HG02885 (cell line): ENCODE results near the gene GRB14.
"Not testable (repeated sequence)": the region's sequence is repeated elsewhere in the genome, so short reads cannot be mapped to it uniquely, and the experiment has no call there.

Experiments
- ATAC-seq: cut with Tn5 transposase; IDR thresholded peaks from one replicate; pipeline ENCODE4 v1.9.1; 2021; ENCODE audit warnings: mild to moderate bottlenecking; ENCODE audit not compliant: unreplicated experiment, poor library complexity

Gene GRB14

GRCh38 chr2:164560902-164561301 is 60.4 kb downstream of the GRB14 start:
- no peak for ATAC-seq

DNA sequence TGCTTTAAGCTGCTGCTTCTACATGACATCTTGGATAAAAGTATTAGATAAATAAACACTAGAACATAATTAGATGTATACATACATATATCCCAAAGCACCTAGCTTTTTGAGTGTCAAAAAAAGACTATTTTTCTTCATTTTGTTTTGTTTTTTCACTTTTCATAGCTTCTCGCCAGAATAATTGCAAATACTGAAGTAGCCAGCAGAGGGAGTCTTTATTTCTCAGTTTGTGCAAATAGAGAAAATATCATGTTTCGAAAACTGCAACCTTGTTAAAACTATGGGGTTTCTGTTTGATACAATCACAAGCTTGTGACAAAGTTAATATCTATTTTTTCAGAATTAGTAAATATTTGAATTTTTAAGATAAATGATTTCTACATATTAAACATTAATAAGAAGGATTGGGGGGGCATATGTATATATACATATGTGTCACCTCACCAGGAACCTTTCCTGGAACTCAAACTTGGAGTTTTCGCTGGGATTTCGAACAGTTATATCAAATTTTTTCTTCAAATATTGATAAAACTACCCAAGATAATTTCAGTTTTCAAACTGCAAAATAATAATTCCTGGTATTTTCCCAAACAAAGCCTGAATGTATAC is 61.0 kb downstream of the GRB14 start:
- peak; percentile 73 for ATAC-seq

DNA sequence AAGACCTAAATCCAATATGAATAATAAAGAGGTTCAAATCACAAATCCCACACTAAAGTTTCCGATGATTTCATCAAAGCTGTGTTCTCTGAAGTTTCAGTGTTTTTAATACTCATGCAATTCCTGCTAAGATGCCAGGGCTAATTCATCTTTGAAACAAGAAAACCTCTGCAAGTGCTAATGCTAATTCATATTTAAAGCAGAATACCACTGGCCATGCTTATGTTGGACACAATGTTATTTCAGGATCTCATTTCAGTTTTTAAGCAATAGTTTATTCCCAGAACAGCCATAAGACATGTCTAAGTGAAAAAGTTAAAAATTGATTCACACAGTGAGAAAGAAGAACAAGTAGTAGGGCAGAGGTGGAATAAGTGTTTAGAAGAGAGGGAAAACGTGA is 62.8 kb downstream of the GRB14 start:
- ATAC-seq, result no peak

DNA sequence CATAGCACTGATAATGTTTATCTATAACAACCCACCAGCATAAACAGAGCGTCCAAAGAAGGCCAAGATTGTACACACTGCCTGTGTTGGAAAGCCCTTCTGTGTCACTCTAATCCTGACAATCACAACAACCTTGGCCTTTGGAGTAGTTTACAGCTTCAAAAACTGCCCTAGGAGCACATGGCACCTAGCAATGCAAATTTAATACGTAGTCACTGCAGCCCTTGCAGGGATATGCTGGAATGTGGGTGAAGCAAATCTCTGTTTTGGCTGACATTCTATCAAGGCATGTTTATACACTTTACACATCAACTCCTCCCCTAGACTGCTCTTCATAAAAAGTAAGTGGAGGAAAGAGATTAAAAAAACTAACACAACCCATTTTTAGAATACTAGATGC is 66.8 kb downstream of the GRB14 start:
- no peak for ATAC-seq

DNA sequence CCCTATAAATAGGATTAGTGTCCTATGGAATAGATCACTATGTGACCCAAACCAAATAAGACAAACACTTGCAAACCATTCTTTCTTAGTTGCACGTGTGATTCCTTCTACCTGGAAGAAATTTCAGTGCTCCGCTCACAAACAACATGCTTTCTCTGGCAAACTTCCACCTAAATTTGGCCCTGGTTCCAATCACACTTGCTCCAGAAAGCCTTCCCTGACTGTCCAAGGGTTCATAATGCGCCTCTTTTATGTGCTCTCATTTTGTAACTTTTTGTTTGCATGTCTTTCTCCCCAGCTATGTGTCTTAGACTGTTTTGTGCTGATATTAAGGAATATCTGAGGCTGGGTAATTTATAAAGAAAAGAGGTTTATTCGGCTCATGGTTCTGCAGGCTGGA is 69.8 kb downstream of the GRB14 start:
- ATAC-seq, result no peak

- not testable (repeated sequence) for ATAC-seq
Observed at GRCh38 chr2:164549705-164550104, 71.6 kb downstream of the GRB14 start.

DNA sequence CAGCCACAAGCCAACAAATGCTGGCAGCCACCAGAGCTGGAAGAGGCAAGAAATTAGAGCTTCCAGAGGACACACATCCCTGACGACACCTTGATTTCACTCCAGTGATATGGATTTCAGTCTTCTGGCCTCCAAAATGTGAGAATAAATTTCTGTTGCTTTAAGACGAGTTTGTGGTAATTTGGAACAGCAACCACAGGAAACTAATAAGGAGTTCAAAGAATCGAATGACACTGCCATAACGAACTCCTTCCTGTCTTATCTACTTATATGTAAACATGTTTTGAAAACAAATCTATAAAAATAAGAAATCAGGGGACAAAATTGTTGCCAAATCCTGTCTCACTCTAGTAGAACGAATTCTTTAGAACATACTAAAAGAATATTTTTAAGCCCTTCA is 75.8 kb downstream of the GRB14 start:
- ATAC-seq, result no peak

DNA sequence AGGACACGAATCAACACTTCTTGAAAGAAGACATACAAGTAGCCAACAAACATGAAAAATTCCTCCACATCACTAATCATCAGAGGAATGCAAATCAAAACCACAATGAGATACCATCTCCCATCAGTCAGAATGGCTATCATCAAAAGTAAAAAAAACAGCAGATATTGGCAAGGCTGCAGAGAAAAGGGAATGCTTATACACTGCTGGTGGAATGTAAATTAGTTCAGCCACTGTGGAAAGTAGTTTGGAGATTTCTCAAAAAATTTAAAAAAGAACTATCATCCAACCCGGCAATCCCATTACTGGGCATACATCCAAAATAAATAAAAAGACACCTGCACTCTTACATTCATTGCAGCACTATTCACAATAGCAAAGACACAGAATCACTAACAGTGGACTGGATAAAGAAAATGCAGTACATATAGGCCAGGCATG is 78.7 kb downstream of the GRB14 start:
- no peak for ATAC-seq

- ATAC-seq, result peak; percentile 84
Observed at GRCh38 chr2:164538240-164538866, 82.9 kb downstream of the GRB14 start.

GRCh38 chr2:164535280-164536025 is 85.8 kb downstream of the GRB14 start:
- no peak for ATAC-seq

- no peak for ATAC-seq
Observed at GRCh38 chr2:164530464-164530863, 90.8 kb downstream of the GRB14 start.

- ATAC-seq, result no peak
Observed at GRCh38 chr2:164523726-164524125, 97.6 kb downstream of the GRB14 start.

- ATAC-seq, result no peak
Observed at GRCh38 chr2:164523009-164523408, 98.3 kb downstream of the GRB14 start.

DNA sequence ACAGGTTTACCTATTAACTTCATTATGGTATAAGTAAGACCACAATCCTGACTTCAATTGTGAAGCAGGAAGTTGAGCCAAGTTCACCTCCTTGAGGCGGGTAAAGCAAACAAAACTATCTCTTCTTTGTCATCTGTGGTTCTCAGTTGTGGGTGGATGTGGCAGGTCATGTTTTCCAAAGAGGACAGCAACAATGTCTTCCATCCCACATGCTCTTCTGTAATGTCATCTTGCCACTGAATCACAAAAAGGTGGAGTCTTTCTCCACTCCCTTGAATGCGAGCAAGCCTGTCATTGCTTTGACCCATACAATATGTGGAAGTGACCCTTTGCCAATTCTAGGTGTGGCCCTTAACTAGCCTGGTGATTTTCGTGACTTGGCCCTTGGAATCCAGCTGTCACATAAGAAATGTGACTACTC is 98.7 kb downstream of the GRB14 start:
- no peak for ATAC-seq

GRCh38 chr2:164515734-164516133 is 105.5 kb downstream of the GRB14 start:
- no peak for ATAC-seq

- ATAC-seq, result no peak
Observed at GRCh38 chr2:164515030-164515429, 106.3 kb downstream of the GRB14 start.

DNA sequence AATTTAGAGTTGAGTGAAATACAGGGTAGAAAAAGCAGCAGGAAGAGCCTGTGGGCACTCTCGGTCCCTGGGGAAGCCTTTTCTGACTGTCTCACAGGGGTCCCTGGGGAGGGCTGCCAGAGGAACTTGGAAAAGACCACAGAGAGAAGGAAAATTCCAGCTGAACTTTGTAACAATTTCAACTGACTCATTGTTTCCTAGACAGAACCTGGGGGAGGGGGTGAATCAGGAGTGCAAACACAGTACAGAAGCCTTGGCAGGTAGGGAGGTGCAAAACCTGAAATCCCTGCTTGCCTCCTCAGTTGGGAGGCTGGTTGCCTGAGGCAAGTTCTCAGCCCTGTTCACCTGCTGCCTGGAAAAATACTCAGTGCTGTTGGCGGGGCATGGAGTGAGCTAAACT is 106.8 kb downstream of the GRB14 start:
- no peak for ATAC-seq

DNA sequence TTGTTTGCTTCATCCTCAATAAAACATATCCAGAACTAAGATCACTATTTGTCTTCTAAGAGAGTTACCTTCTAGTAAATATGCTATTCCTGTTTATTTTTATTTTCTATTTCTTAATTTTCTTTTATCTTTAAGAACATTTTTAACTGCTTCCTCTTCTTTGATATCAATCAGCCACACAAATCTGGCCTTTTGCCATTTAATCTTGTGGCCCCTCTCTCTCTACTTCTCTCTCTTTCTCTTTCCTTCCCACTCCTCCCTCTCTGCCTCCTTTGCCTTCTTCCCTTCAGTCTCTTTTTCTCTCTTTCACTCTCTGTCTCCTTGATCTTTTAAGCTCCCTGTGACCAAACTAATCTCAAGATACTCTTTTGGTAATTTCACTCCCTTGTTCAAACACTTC is 108.4 kb downstream of the GRB14 start:
- ATAC-seq, result no peak

GRCh38 chr2:164511738-164512137 is 109.5 kb downstream of the GRB14 start:
- ATAC-seq, result no peak

DNA sequence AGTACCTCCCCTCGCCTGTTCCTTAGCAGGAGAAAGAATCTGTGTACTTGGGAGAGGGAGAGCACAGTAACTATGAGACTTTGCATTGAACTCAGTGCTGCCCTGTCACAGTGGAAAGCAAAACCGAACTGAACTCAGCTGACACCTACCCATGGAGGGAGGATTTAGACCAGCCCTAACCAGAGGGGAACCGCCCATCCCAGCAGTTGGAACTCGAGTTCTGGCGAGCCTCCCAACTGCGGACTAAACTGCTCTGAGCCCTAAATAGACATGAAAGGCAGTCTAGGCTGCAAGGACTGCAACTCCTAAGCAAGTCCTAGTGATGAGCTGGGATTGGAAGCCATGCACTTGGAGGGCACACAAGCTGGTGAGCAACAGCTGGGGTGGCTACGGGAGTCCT is 110.4 kb downstream of the GRB14 start:
- ATAC-seq, result no peak

GRCh38 chr2:164509137-164509877 is 112.0 kb downstream of the GRB14 start:
- no peak for ATAC-seq
